SK-N-SH treated with all-trans-retinoic acid at 6 μM for 48 hours (cell line): ENCODE results near the gene POU2AF2.

Source experiments
- ARNTL ChIP-seq: fragments of 450-650 bp; formaldehyde crosslinking; IDR thresholded peaks from 2 replicates; pipeline ENCODE4 v1.5.0; 2020; ENCODE audit warnings: low read depth, mild to moderate bottlenecking, moderate library complexity, borderline replicate concordance
- BACH2 ChIP-seq: fragments of 250-450 bp; sonication (Bioruptor Pico); IDR thresholded peaks from 2 replicates; pipeline ENCODE4 v1.9.0; 2021; ENCODE audit warnings: mild to moderate bottlenecking, borderline replicate concordance
- CREB5 ChIP-seq: fragments of 250-450 bp; sonication (Bioruptor Pico); IDR thresholded peaks from 2 replicates; pipeline ENCODE4 v1.5.1; 2020; ENCODE audit warnings: low read depth, mild to moderate bottlenecking, moderate library complexity
- CSDC2 ChIP-seq: fragments of 250-450 bp; sonication (Bioruptor Pico); IDR thresholded peaks from 2 replicates; pipeline ENCODE4 v1.5.0; 2020; ENCODE audit warnings: mild to moderate bottlenecking, moderate library complexity
- GLIS3 ChIP-seq: fragments of 250-450 bp; sonication (Bioruptor Pico); IDR thresholded peaks from 2 replicates; pipeline ENCODE4 v1.5.0; 2020; ENCODE audit warnings: mild to moderate bottlenecking, moderate library complexity
- OSR1 ChIP-seq: fragments of 250-450 bp; sonication (Bioruptor Pico); IDR thresholded peaks from 2 replicates; pipeline ENCODE4 v1.8.0; 2022; ENCODE audit warnings: moderate library complexity, mild to moderate bottlenecking, inconsistent platforms
- PATZ1 ChIP-seq: fragments of 250-450 bp; sonication (Bioruptor Pico); IDR thresholded peaks from 2 replicates; pipeline ENCODE4 v1.8.0; 2020; ENCODE audit warnings: mild to moderate bottlenecking, moderate library complexity, borderline replicate concordance
- POU6F1 ChIP-seq: fragments of 250-450 bp; sonication (Bioruptor Pico); IDR thresholded peaks from 2 replicates; pipeline ENCODE4 v1.8.0; 2021; ENCODE audit warnings: low read depth, mild to moderate bottlenecking, moderate library complexity, borderline replicate concordance
- SNAI2 ChIP-seq: fragments of 250-450 bp; sonication (Bioruptor Pico); IDR thresholded peaks from 2 replicates; pipeline ENCODE4 v1.5.0; 2020; ENCODE audit warnings: mild to moderate bottlenecking, moderate library complexity
- TSHZ2 ChIP-seq: fragments of 250-450 bp; sonication (Bioruptor Pico); IDR thresholded peaks from 2 replicates; pipeline ENCODE4 v1.5.0; 2020; ENCODE audit warnings: mild to moderate bottlenecking, moderate library complexity
- ZC3H10 ChIP-seq: fragments of 250-450 bp; sonication (Bioruptor Pico); IDR thresholded peaks from 2 replicates; pipeline ENCODE4 v1.5.1; 2021; ENCODE audit warnings: mild to moderate bottlenecking, moderate library complexity
- ZFP3 ChIP-seq: fragments of 250-450 bp; sonication (Bioruptor Pico); IDR thresholded peaks from 2 replicates; pipeline ENCODE4 v1.5.0; 2020; ENCODE audit warnings: mild to moderate bottlenecking, moderate library complexity
- ZFP30 ChIP-seq: fragments of 450-650 bp; formaldehyde crosslinking; IDR thresholded peaks from 2 replicates; pipeline ENCODE4 v1.5.0; 2022; ENCODE audit warnings: mild to moderate bottlenecking, moderate library complexity

GRCh38 chr11:111220721-111221120 lies 24.8 kb upstream of the POU2AF2 start:
- TF ChIP-seq ZFP3 (CRISPR knock-in tag), result no peak
- TF ChIP-seq CREB5, result no peak
- TF ChIP-seq GLIS3 (CRISPR knock-in tag), result no peak
- no peak for TF ChIP-seq BACH2 (CRISPR knock-in tag)
- TF ChIP-seq POU6F1 (CRISPR knock-in tag), result no peak
- no peak for TF ChIP-seq ZFP30 (CRISPR knock-in tag)
- no peak for TF ChIP-seq ARNTL (CRISPR knock-in tag)
- no peak for TF ChIP-seq PATZ1 (CRISPR knock-in tag)
- TF ChIP-seq SNAI2, result no peak
- no peak for TF ChIP-seq CSDC2 (CRISPR knock-in tag)
- no peak for TF ChIP-seq ZC3H10 (CRISPR knock-in tag)
- TF ChIP-seq TSHZ2, result no peak
- no peak for TF ChIP-seq OSR1 (CRISPR knock-in tag)
